GM12878 (cell line): ENCODE results near the gene DAGLA. TPM values are rescaled to one million over a fixed set of nuclear protein-coding genes. Genes with fewer than 3 reads are reported as not detected.
A peak's percentile ranks its signal among the peaks of the same experiment; 100 is the strongest.

Source experiments
- ATAC-seq: fragments of 200-7000 bp; cut with Tn5 transposase; 3 replicates; pipeline ENCODE4 v1.9.1; 2020; ENCODE audit warnings: mild to moderate bottlenecking, moderate library complexity
- BruUV-seq: library from RNA; stranded (reverse); fragments of 400-500 nt; replicated peaks from 2 replicates; lab custom pipeline; 2021; lab: Mats Ljungman, UMichigan
- CTCF ChIA-PET: fragments of 300-600 bp; sonication (Branson Sonifier 250); formaldehyde crosslinking; extraction: SDS; loops from one replicate; lab custom pipeline; 2021; ENCODE audit warnings: inconsistent platforms; lab: Yijun Ruan, JAX
- POLR2A ChIA-PET: fragments of 350-600 bp; formaldehyde crosslinking; extraction: SDS; loops from one replicate; lab custom pipeline; 2021; ENCODE audit warnings: inconsistent platforms; lab: Charles Lee
- RAD21 ChIA-PET: fragments of 300-600 bp; sonication (Branson Sonifier 250); formaldehyde crosslinking; loops from one replicate; lab custom pipeline; 2023; ENCODE audit warnings: antibody characterized with exemption; ENCODE audit not compliant: unreplicated experiment; lab: Charles Lee
- SMC1A ChIA-PET: fragments of 300-600 bp; sonication (Branson Sonifier 250); formaldehyde crosslinking; loops from one replicate; lab custom pipeline; 2023; ENCODE audit not compliant: unreplicated experiment, uncharacterized antibody; lab: Charles Lee
- DNase-seq: peaks from one replicate; pipeline ENCODE4 v3.0.0-alpha.2; 2011; ENCODE audit warnings: low read depth, low spot score
- FAIRE-seq: peaks from 3 replicates; lab custom pipeline; 2011; peaks lifted over from hg19 to GRCh38; lab: Jason Lieb, UNC
- H2AFZ ChIP-seq: 2 replicates; pipeline ENCODE4 v1.6.0; 2011; ENCODE audit warnings: low read depth, low read length, control low read depth; ENCODE audit not compliant: control insufficient read depth
- H3K27ac ChIP-seq: 2 replicates; pipeline ENCODE4 v1.5.1; 2011; ENCODE audit warnings: control low read depth; ENCODE audit not compliant: control insufficient read depth, insufficient read depth
- H3K27me3 ChIP-seq, 2 experiments: replicated peaks in 1 of 2; 2 replicates each; pipeline versions ENCODE4 v1.6.0 to v1.6.1; 2011; ENCODE audit warnings: low read length in 1 of 2; ENCODE audit not compliant: control insufficient read depth in 2 of 2, insufficient read depth in 2 of 2
- H3K36me3 ChIP-seq, 2 experiments: 2 replicates each; pipeline ENCODE4 v1.5.1; 2011; ENCODE audit warnings: low read length in 1 of 2; ENCODE audit not compliant: control insufficient read depth in 2 of 2, insufficient read depth in 2 of 2
- H3K4me1 ChIP-seq: 2 replicates; pipeline ENCODE4 v1.6.1; 2011; ENCODE audit warnings: mild to moderate bottlenecking, low read length, moderate library complexity, mixed read lengths; ENCODE audit not compliant: control insufficient read depth, insufficient read depth
- H3K4me2 ChIP-seq: 2 replicates; pipeline ENCODE4 v1.6.0; 2011; ENCODE audit warnings: control low read depth; ENCODE audit not compliant: control insufficient read depth, insufficient read depth
- H3K4me3 ChIP-seq: fragments of 200-600 bp; sonication (generic); 2 replicates; pipeline ENCODE4 v1.5.1; 2016
- H3K79me2 ChIP-seq: 2 replicates; pipeline ENCODE4 v1.6.0; 2011; ENCODE audit warnings: low read length; ENCODE audit not compliant: control insufficient read depth, insufficient read depth
- H3K9ac ChIP-seq: 2 replicates; pipeline ENCODE4 v1.8.0; 2011; ENCODE audit warnings: low read length, control low read depth, mixed read lengths; ENCODE audit not compliant: control insufficient read depth, insufficient read depth
- H3K9me3 ChIP-seq: replicated peaks from 3 replicates; pipeline ENCODE4 v1.5.1; 2011; ENCODE audit warnings: mild to moderate bottlenecking, low read length; ENCODE audit not compliant: control insufficient read depth, insufficient read depth
- H4K20me1 ChIP-seq: 2 replicates; pipeline ENCODE4 v1.6.0; 2011; ENCODE audit not compliant: control insufficient read depth, insufficient read depth
- MEF2B ChIP-seq: fragments of 450-650 bp; IDR thresholded peaks from 2 replicates; pipeline ENCODE4 v1.6.1; 2018; ENCODE audit warnings: mild to moderate bottlenecking, moderate library complexity; ENCODE audit not compliant: partially characterized antibody, poor library complexity, severe bottlenecking
- MLLT1 ChIP-seq: fragments of 450-650 bp; IDR thresholded peaks from 2 replicates; pipeline ENCODE4 v1.6.1; 2016; ENCODE audit warnings: mild to moderate bottlenecking
- MTA2 ChIP-seq: fragments of 450-650 bp; IDR thresholded peaks from 2 replicates; pipeline ENCODE4 v1.6.1; 2016; ENCODE audit warnings: low read depth, mild to moderate bottlenecking, moderate library complexity
- NKRF ChIP-seq: fragments of 450-650 bp; conservative IDR thresholded peaks from 2 replicates; pipeline ENCODE4 v1.6.1; 2017; ENCODE audit warnings: mild to moderate bottlenecking, moderate library complexity
- PKNOX1 ChIP-seq: fragments of 450-650 bp; IDR thresholded peaks from 2 replicates; pipeline ENCODE4 v1.6.1; 2016; ENCODE audit warnings: mild to moderate bottlenecking
- RELB ChIP-seq: fragments of 450-650 bp; IDR thresholded peaks from 2 replicates; pipeline ENCODE4 v1.6.1; 2017; ENCODE audit warnings: low read depth, mild to moderate bottlenecking, moderate library complexity
- SMAD1 ChIP-seq: fragments of 450-650 bp; IDR thresholded peaks from 2 replicates; pipeline ENCODE4 v1.6.1; 2018; ENCODE audit warnings: mild to moderate bottlenecking, low read depth; ENCODE audit not compliant: partially characterized antibody
- ZBTB33 ChIP-seq: fragments of 450-650 bp; IDR thresholded peaks from 2 replicates; pipeline ENCODE4 v1.6.1; 2017; ENCODE audit warnings: mild to moderate bottlenecking
- ZNF274 ChIP-seq: IDR thresholded peaks from one replicate; pipeline ENCODE4 v1.8.0; 2011; ENCODE audit not compliant: insufficient read length, insufficient read depth
- WGBS: methylation state at CpG from one replicate; pipeline ENCODE4 v1.1.6; 2016; ENCODE audit warnings: low lambda C conversion rate; ENCODE audit not compliant: insufficient replicate concordance, insufficient coverage; ENCODE audit errors: missing lambda C conversion rate; 5-methylcytosine and 5-hydroxymethylcytosine counted together
- in situ Hi-C: fragments of 300-500 bp; cut with MboI; formaldehyde crosslinking; loops from 9 replicates; pipeline ENCODE4 v1.14.3; 2018; ENCODE audit warnings: mixed read lengths
- intact Hi-C: fragments of 100-400 bp; cut with micrococcal nuclease; formaldehyde crosslinking; loops from one replicate; pipeline ENCODE4 v1.14.2; 2022; ENCODE audit not compliant: unreplicated experiment
- polyA plus RNA-seq, 11 experiments: library from polyadenylated mRNA; depleted of rRNA in 4 of 11; unstranded in 6 of 11; stranded (reverse) in 5 of 11; fragments of >200 nt; fragmentation: Nextera tagmentation in 4 of 11; fragmentation: Illumina TruSeq in 1 of 11; extraction: Ambion mirVana in 4 of 11; extraction: Trizol in 1 of 11; gene quantifications; 1 replicate in 1 of 11; 2 replicates in 10 of 11; pipeline versions ENCODE4 v1.2.1 to v1.2.3, GENCODE V29; 2011 to 2016; ENCODE audit warnings: inconsistent platforms in 2 of 11, missing spikeins in 2 of 11, low read depth in 1 of 11
- total RNA-seq, 4 experiments: library from RNA; depleted of rRNA in 3 of 4; stranded (reverse); fragments of >200 nt in 3 of 4; fragmentation: Illumina TruSeq in 1 of 4; extraction: Trizol in 1 of 4; gene quantifications; 2 replicates each; pipeline versions ENCODE4 v1.2.1 to v1.2.3, GENCODE V29; 2013 to 2021

The DAGLA gene
- total and polyA plus RNA-seq, 10 of the 15 experiments (the other 5 are each of a cell fraction or from before 2014, with no cell fraction given), result 0.05 TPM; not detected in 9

GRCh38 chr11:61754534-61755482, 74.6 kb downstream of the DAGLA start:
- no TSS peak for BruUV-seq
- ATAC-seq (no peak), FAIRE-seq (no peak), DNase-seq (no peak)
- Histone ChIP-seq H3K4me3 (no peak overlapping the region), H3K4me2 (no peak overlapping the region), H3K36me3 (no peaks in the 10 kb centered on the region), H3K27me3 (no peaks in the 10 kb centered on the region; a peak in 1 of 4 replicates), H3K79me2 (no peaks in the 10 kb centered on the region), H3K9me3 (no peaks in the 10 kb centered on the region), H3K27ac (no peak overlapping the region), H4K20me1 (no peaks in the 10 kb centered on the region), H2AFZ (no peak overlapping the region), H3K4me1 (peaks cover 8% of the 10 kb centered on the region), H3K9ac (no peak overlapping the region)
- CTCF ChIA-PET, result interaction anchor here (0.8 to 4.6 kb wide), 4 partner anchors 21 to 43 kb away, joined by 4 to 35 read pairs (median 8); partner anchors contain the start of genes FEN1 and TMEM258
- intact Hi-C loops (no loop called here), in situ Hi-C loops (no loop called here)
- POLR2A ChIA-PET, result interaction anchor here (1.2 to 8.0 kb wide), 8 partner anchors 24 to 214 kb away, joined by 3 to 60 read pairs (median 5); partner anchors contain the start of genes FADS2, FEN1, FTH1 and TMEM258
- RAD21 ChIA-PET, result interaction anchor here (1.2 kb wide), 1 partner anchor 80 kb away, joined by 6 read pairs; no protein-coding TSS in a partner anchor
- 68% methylated on average over 31 of the region's 31 CpGs for WGBS
- SMC1A ChIA-PET, result interaction anchor here (0.6 to 3.6 kb wide), 3 partner anchors 33 to 217 kb away, joined by 3 to 15 read pairs (median 3); no protein-coding TSS in a partner anchor
- TF ChIP-seq NKRF (0 out of 2 replicates have a peak, but pooled peaks have one; percentile 21), MLLT1 (peak; percentile 94), SMAD1 (peak; percentile 13), ZNF274 (no peak), ZBTB33 (0 out of 2 replicates have a peak, but pooled peaks have one; percentile 38), PKNOX1 (peak; percentile 20; the same call in 1 of the 2 replicates), RELB (no peak), MEF2B (peak; percentile 8), MTA2 (peak; percentile 32; the same call in 1 of the 2 replicates)
